Endothelial cell of umbilical vein (primary cell): ENCODE measurements around the gene CCDC102B. TPM values are rescaled to one million over a fixed set of nuclear protein-coding genes. Genes with fewer than 3 reads are reported as not detected.

Experiments
- BruUV-seq: library from RNA; stranded (reverse); fragments of 400-500 nt; replicated peaks from 2 replicates; lab custom pipeline; 2021; lab: Mats Ljungman, UMichigan
- CTCF ChIA-PET: fragments of 300-600, 350-600 bp; sonication (Branson Sonifier 250); formaldehyde crosslinking; loops from one replicate; lab custom pipeline; 2021; ENCODE audit warnings: antibody characterized with exemption, inconsistent platforms; lab: Charles Lee
- POLR2A ChIA-PET: fragments of 300-600, 350-600 bp; sonication (Branson Sonifier 250); formaldehyde crosslinking; loops from one replicate; lab custom pipeline; 2021; ENCODE audit warnings: antibody characterized with exemption, inconsistent platforms; lab: Charles Lee
- DNase-seq: peaks from one replicate; pipeline ENCODE4 v3.0.0-alpha.2; 2011; ENCODE audit warnings: low read depth, low spot score
- FAIRE-seq: peaks from 2 replicates; lab custom pipeline; 2011; peaks lifted over from hg19 to GRCh38; lab: Jason Lieb, UNC
- H2AFZ ChIP-seq: 2 replicates; pipeline ENCODE4 v1.6.0; 2012; ENCODE audit warnings: low read depth, low read length, control low read depth, inconsistent platforms
- H3K27ac ChIP-seq: 2 replicates; pipeline ENCODE4 v1.5.1; 2011; ENCODE audit warnings: low read depth, mild to moderate bottlenecking, control low read depth, low read length, moderate library complexity; ENCODE audit not compliant: insufficient read depth
- H3K27me3 ChIP-seq, 2 experiments: 2 replicates each; pipeline versions ENCODE4 v1.6.0 to v1.6.1; 2011; ENCODE audit warnings: low read length in 2 of 2, mixed read lengths in 1 of 2; ENCODE audit not compliant: control insufficient read depth in 2 of 2, insufficient read depth in 2 of 2
- H3K36me3 ChIP-seq, 2 experiments: 2 replicates in 1 of 2; 3 replicates in 1 of 2; pipeline ENCODE4 v1.5.1; 2011; ENCODE audit warnings: low read length in 2 of 2, mild to moderate bottlenecking in 1 of 2, moderate library complexity in 1 of 2; ENCODE audit not compliant: control insufficient read depth in 2 of 2, insufficient read depth in 2 of 2; ENCODE audit errors: extremely low read depth in 1 of 2
- H3K4me1 ChIP-seq: 3 replicates; pipeline ENCODE4 v1.5.1; 2011; ENCODE audit warnings: mild to moderate bottlenecking, low read length; ENCODE audit not compliant: control insufficient read depth, insufficient read depth; ENCODE audit errors: extremely low read depth
- H3K4me2 ChIP-seq: 2 replicates; pipeline ENCODE4 v1.6.1; 2011; ENCODE audit warnings: low read length, control low read depth, mixed read lengths; ENCODE audit not compliant: insufficient read depth
- H3K4me3 ChIP-seq, 3 experiments: fragments of 200-600 bp in 1 of 3; sonication (generic), shearing (Covaris generic) in 1 of 3; replicated peaks in 1 of 3; 2 replicates each; pipeline ENCODE4 v1.5.1; 2011 to 2016; ENCODE audit warnings: control low read depth in 3 of 3, low read length in 3 of 3, mild to moderate bottlenecking in 2 of 3, inconsistent platforms in 1 of 3, low read depth in 1 of 3, moderate library complexity in 1 of 3; ENCODE audit not compliant: insufficient read depth in 1 of 3
- H3K79me2 ChIP-seq: 2 replicates; pipeline ENCODE4 v1.6.0; 2012; ENCODE audit warnings: low read length, inconsistent platforms; ENCODE audit not compliant: control insufficient read depth, insufficient read depth
- H3K9ac ChIP-seq: replicated peaks from 2 replicates; pipeline ENCODE3; 2011; ENCODE audit warnings: low read length, control low read depth; ENCODE audit not compliant: insufficient read depth; ENCODE audit errors: extremely low read depth
- H3K9me1 ChIP-seq: replicated peaks from 3 replicates; pipeline ENCODE4 v1.6.0; 2011; ENCODE audit warnings: mild to moderate bottlenecking, low read length; ENCODE audit not compliant: control insufficient read depth, insufficient read depth; ENCODE audit errors: extremely low read depth
- H3K9me3 ChIP-seq: replicated peaks from 2 replicates; pipeline ENCODE4 v1.5.1; 2012; ENCODE audit warnings: low read length, inconsistent platforms; ENCODE audit not compliant: control insufficient read depth, insufficient read depth
- H4K20me1 ChIP-seq: replicated peaks from 2 replicates; pipeline ENCODE3; 2011; ENCODE audit warnings: mild to moderate bottlenecking, low read length; ENCODE audit not compliant: control insufficient read depth, insufficient read depth; ENCODE audit errors: extremely low read depth
- CTCF ChIP-seq, 2 donors: IDR thresholded peaks; 1 replicate in 1 of 2; 2 replicates in 1 of 2; pipeline ENCODE4 v1.5.1; 2011; ENCODE audit warnings: low read length in 2 of 2, mild to moderate bottlenecking in 2 of 2, moderate library complexity in 2 of 2, control low read depth in 1 of 2, inconsistent platforms in 1 of 2, low read depth in 1 of 2; ENCODE audit not compliant: insufficient read depth in 1 of 2; ENCODE audit errors: extremely low read depth in 1 of 2
- EZH2 ChIP-seq: IDR thresholded peaks from 2 replicates; pipeline ENCODE4 v1.6.1; 2012; ENCODE audit warnings: borderline replicate concordance, low read depth, mild to moderate bottlenecking, moderate library complexity, low read length, inconsistent platforms; ENCODE audit not compliant: severe bottlenecking
- FOS ChIP-seq: IDR thresholded peaks from 2 replicates; pipeline ENCODE4 v1.6.1; 2011; ENCODE audit warnings: mild to moderate bottlenecking, low read length, moderate library complexity, borderline replicate concordance; ENCODE audit not compliant: insufficient read depth
- GATA2 ChIP-seq: IDR thresholded peaks from 2 replicates; pipeline ENCODE4 v1.7.0; 2011; ENCODE audit warnings: low read depth, mild to moderate bottlenecking, moderate library complexity, mixed read lengths, low read length; ENCODE audit not compliant: insufficient read length, insufficient read depth
- JUN ChIP-seq: IDR thresholded peaks from 2 replicates; pipeline ENCODE4 v1.6.1; 2011; ENCODE audit warnings: borderline replicate concordance, low read depth; ENCODE audit not compliant: insufficient read length, insufficient read depth
- MAX ChIP-seq: IDR thresholded peaks from 2 replicates; pipeline ENCODE4 v1.6.1; 2011; ENCODE audit not compliant: insufficient read depth, insufficient read length
- MYC ChIP-seq: IDR thresholded peaks from one replicate; pipeline ENCODE4 v1.6.1; 2011; ENCODE audit warnings: mild to moderate bottlenecking, low read depth, low read length
- POLR2A ChIP-seq: IDR thresholded peaks from 2 replicates; pipeline ENCODE4 v1.6.1; 2012; ENCODE audit warnings: low read depth, mild to moderate bottlenecking, control low read depth, low read length
- POLR2AphosphoS5 ChIP-seq: IDR thresholded peaks from 2 replicates; pipeline ENCODE4 v1.6.1; 2012; ENCODE audit warnings: low read depth, mild to moderate bottlenecking, control low read depth, low read length, moderate library complexity; ENCODE audit not compliant: insufficient read depth
- dilution Hi-C: fragments of 300-500 bp; cut with MboI; formaldehyde crosslinking; loops from one replicate; pipeline ENCODE4 v1.15.0; 2019; ENCODE audit warnings: low sequenced_read_pairs; ENCODE audit not compliant: extremely low pct_ligation_motif_present
- intact Hi-C: fragments of 100-400 bp; cut with micrococcal nuclease; formaldehyde crosslinking; loops from one replicate; pipeline ENCODE4 v1.10.0; 2022
- polyA plus RNA-seq, 4 experiments: library from polyadenylated mRNA; depleted of rRNA in 3 of 4; stranded (reverse) in 3 of 4; unstranded in 1 of 4; fragments of >200 nt; gene quantifications; 2 replicates each; pipeline versions ENCODE4 v1.2.1 to v1.2.3, GENCODE V29; 2011 to 2012; ENCODE audit warnings: missing spikeins in 1 of 4
- total RNA-seq: library from RNA; stranded (reverse); gene quantifications from 2 replicates; pipeline ENCODE4 v1.2.3, GENCODE V29; 2021

Gene CCDC102B
- total and polyA plus RNA-seq, 2 donors (not counting 3 experiments of a cell fraction or from before 2014, with no cell fraction given): 0.21 to 0.62 TPM

GRCh38 chr18:68992719-68993482 is 195.0 kb downstream of the CCDC102B start:
- H3K27me3 ChIP-seq: no peaks in the 10 kb centered on the region
- H3K27ac ChIP-seq: no peak overlapping the region
- no peaks in the 10 kb centered on the region for H3K79me2 ChIP-seq
- intact Hi-C loops (no loop called here), dilution Hi-C loops (no loop called here)
- H3K4me3 ChIP-seq: no peak overlapping the region
- no peaks in the 10 kb centered on the region for H3K36me3 ChIP-seq
- CTCF ChIA-PET: no interaction called here
- no peaks in the 10 kb centered on the region for H4K20me1 ChIP-seq
- POLR2A ChIA-PET: no interaction called here
- H3K4me2 ChIP-seq: no peak overlapping the region
- DNase-seq (no peak), FAIRE-seq (no peak)
- H3K9me1 ChIP-seq: no peaks in the 10 kb centered on the region
- BruUV-seq: no TSS peak
- TF ChIP-seq GATA2 (no peak), JUN (no peak), EZH2 (no peak), FOS (no peak), POLR2A (no peak), POLR2AphosphoS5 (no peak), CTCF (IDR thresholded peaks at IDR 0.05; ENCODE audit: extremely low read depth in 1 of 2, insufficient read depth in 1 of 2, low read depth in 1 of 2, low read length in 2 of 2) (no peak), MAX (no peak), MYC (no peak)
- H3K9ac ChIP-seq: no peak overlapping the region
- H2AFZ ChIP-seq: no peak overlapping the region
- no peaks in the 10 kb centered on the region for H3K4me1 ChIP-seq
- no peaks in the 10 kb centered on the region for H3K9me3 ChIP-seq
